ENCODE measurements around the gene SYNCRIP.
A peak's percentile ranks its signal among the peaks of the same experiment; 100 is the strongest.
"Not testable (repeated sequence)": the region's sequence is repeated elsewhere in the genome, so short reads cannot be mapped to it uniquely, and the experiment has no call there.

The SYNCRIP gene

GRCh38 chr6:85669735-85670194 lies 27.1 kb upstream of the SYNCRIP start:
- DNase-seq = peak; percentile 52

- DNase-seq = no peak
Measured at GRCh38 chr6:85662251-85662650, 19.6 kb upstream of the SYNCRIP start.

GRCh38 chr6:85660181-85660611 lies 17.5 kb upstream of the SYNCRIP start:
- no peak for DNase-seq

GRCh38 chr6:85650606-85651005 lies 7.9 kb upstream of the SYNCRIP start:
- no peak for DNase-seq

GRCh38 chr6:85644279-85644762 lies 1.6 kb upstream of the SYNCRIP start:
- peak; percentile 50 for DNase-seq

DNA sequence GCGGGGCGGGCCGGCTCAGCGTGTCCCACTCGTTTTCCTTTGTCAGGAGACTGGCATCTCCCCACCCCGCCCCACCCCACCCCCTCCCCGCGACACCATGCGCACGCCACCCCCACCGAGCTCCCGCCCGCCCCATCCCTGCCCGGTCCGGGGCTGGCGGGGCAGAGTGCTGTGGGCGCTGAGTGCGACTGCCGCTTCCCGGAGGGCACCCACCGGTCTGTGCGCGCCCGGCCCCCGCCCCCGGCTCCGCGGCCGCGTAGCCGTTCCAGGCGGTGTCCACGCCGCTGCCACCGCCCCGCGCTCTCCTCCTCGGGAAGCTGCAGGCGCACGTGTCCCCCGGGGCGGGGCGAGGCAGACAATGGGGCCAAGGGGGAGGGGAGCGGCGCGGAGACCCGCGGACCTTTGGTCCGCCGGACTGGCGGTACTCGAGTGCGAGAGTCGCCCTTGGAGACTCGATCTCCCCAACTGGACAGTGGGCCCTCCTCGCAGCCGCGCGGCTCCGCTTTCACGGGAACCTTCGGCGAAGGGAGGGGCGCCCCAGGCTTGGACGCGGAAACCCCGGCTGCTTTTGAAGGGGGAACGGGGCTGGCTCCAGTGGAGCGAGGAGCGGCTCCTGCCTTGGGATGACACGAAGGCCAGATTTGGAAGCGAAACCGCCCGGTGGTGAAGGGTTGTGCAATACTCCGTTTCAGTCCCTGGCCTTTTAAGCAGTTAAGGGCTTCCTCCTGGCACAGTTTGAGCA lies 1.0 kb upstream of the SYNCRIP start:
- DNase-seq = peak; percentile 93

DNA sequence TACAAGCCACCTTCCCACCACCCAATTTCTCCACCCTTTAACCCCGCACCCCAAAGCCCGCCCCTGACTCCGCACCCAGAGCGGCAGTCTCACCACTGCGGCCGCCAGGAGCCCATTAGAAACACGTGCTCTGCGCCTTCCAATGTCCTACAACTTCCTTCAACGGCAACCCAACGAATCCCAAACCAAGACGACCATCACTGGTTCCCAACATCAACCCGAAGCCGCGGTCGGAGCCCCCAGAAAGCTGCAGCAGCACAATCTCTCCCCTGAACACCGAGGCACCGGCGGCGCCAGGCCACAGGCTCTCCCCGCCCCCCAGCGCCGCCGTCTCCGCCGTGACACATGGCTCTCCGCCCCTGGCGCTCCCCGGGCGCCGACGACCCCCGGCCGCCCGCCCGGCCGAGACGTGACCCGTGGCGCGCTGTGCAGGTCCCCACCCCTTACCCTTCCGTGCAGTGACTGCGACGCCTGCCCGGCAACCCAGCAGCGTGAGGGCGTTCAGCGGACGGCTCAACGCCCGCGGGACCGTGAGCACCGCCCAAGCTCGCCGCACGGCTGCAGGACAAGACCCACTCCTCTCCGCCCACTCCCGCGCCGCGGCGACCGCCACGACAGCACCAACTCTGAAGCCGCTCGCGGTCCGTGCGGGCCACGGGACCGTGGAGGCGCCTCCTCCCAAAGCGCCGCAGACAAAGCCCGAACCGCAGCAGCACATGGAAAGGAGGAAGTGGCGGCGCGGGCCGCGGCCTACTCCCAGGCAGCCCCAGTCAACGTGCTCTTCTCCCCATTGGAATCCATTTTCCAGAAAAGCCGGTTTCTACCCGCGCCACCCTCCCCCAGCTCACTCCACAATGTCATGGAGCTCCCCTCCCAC lies 551 bp downstream of the SYNCRIP start:
- DNase-seq = peak; percentile 77

- no peak for DNase-seq
Measured at GRCh38 chr6:85641522-85641896, 1.2 kb downstream of the SYNCRIP start.

DNA sequence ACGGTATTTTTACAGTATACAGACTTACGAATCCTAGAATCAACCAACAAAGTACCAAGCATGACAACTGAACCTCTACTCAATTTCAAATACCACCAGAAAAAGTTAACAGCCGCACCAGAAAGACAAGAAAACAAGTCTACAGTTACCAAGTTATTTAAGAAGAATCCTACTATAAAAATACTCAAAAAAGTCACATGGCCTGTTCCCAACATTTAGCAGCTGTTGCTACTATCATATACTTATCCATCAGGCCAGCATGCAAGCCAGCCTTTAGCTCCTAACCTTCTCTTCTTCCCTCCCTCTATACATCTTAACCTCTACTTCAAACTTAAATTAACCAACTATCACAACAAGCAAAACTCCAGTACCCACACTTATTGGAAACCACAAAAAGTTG lies 1.9 kb downstream of the SYNCRIP start:
- peak; percentile 34 for DNase-seq

DNA sequence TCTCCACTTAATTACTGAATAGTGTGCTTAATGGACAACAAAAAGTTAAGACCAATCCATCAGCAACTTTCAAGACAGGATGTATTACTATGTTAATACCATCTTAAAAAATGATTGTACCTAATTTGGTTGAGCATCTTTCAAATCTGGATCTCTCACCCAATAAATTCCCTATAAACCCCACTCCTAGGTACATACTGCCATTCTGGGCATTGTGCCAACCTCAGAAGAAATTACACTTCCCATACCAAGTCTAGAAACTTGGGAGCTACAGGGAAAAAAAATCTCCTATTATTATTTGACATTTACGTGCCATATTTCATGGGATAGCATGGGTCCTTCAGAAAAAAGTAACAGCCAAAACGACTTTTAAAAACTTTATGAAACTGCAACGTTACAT lies 5.1 kb downstream of the SYNCRIP start:
- DNase-seq = no peak

- DNase-seq = no peak
Measured at GRCh38 chr6:85632164-85632942, 10.3 kb downstream of the SYNCRIP start.

GRCh38 chr6:85631117-85631516 lies 11.6 kb downstream of the SYNCRIP start:
- not testable (repeated sequence) for DNase-seq

DNA sequence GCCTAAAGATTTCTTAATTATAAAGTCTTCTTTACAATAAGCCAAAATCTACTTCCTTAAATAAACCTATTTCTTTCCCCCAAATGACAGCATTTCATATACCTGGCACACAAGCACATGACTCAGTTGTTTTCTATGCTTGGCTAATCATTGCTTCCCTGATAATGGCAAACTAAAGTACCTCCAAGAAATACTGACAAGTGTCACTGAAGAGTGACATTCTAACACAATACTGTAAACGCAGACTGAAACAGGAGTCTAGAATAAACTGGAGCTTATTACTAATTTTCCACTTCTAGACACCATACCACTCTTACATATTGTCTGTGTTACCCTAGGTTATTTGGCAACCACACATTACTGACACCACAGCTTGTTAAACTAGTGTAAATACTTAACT lies 14.3 kb downstream of the SYNCRIP start:
- no peak for DNase-seq

DNA sequence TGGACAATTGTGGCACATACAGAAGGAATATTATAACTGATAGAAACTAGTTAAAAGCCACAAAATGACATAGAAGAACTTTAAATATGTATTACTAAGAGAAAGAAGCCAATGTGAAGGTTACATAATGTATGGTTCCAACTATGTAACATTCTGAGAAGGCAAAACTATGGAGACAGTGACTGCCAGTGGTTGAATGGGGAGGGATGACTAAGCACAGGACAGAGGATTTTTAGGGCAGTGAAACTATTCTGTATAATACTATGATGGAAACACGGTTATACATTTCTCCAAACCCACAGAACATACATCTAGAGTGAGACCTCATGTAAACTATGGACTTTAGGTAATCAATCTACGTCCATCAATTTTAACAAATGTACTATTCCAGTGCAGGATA lies 22.4 kb downstream of the SYNCRIP start:
- no peak for DNase-seq

GRCh38 chr6:85614780-85615179 lies 27.9 kb downstream of the SYNCRIP start:
- DNase-seq = no peak

GRCh38 chr6:85612690-85613474 lies 29.8 kb downstream of the SYNCRIP start:
- DNase-seq = no peak

GRCh38 chr6:85610182-85610895 lies 32.3 kb downstream of the SYNCRIP start:
- DNase-seq = no peak

GRCh38 chr6:85602100-85602499 lies 40.6 kb downstream of the SYNCRIP start:
- no peak for DNase-seq

DNA sequence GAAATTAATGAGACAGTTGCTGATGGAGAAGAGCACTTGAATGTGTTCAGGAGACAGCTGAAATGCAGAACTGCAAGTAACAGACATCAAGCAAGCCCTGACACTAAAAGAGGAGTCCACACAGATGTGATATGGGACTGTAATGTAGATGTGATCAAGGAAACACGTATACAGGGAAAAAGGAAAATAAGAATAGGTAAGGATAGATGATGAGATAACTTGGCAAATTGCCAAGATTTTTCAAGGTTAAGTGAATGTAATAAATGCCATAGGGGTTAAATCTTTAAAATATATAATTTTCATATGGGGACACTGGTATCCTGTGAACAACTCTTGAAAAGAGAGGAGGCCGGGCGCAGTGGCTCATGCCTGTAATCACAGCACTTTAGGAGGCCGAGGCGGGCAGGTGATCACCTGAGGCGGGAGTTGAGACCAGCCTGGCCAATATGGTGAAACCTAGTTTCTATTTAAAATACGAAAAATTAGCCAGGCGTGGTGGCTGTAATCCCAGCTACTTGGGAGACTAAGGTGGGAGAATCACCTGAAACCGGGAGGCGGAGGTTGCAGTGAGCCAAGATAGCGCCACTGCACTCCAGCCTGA lies 41.9 kb downstream of the SYNCRIP start:
- DNase-seq = no peak

DNA sequence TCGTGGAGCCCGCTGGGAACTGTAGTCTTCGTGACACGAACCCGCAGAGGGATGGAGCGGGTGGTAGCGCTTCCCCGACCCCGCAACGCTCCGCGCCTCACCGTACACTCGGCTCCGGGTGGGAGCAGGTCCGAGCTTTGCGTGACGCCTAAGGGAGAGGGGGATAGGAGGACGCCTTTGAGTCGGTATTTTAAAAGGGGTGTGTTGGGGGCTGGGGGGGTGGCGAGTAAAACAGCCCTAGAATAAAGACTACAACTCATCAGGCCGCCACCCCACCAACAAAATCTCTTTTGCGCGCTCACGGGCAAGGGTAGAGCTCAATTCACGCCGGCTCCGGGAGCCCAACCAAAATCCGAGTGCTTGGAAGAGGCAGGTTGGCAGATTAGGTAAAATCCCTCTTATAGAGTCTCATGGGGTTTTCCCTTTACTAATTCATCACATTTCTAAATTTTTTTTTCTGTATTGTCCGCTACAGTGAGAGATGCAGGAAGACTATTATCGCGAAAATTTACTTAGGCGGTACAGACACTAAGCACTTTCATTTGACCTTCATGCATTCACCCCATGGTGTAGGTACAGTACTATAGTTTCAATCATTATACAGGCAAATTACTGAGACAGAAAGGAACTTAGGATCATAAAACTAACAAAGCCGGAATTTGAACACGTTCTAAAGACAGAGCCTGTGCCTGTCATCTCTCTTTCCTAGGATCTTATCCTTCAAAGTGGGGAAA lies 48.3 kb downstream of the SYNCRIP start:
- no peak for DNase-seq

All from hematopoietic multipotent progenitor cell treated with erythropoietin and hydrocortisone succinate and interleukin-3 and kit ligand, for 4 days (in vitro differentiated cells).